Tracheal epithelial cell (primary cell): Measurements from ENCODE around the gene HAP1. TPM values are rescaled to one million over a fixed set of nuclear protein-coding genes. Genes with fewer than 3 reads are reported as not detected.

Experiments used
- total RNA-seq: library from RNA; depleted of rRNA; stranded (reverse); fragments of >200 nt; gene quantifications from 2 replicates; pipeline ENCODE4 v1.2.1, GENCODE V29; 2014

Gene HAP1, protein sequence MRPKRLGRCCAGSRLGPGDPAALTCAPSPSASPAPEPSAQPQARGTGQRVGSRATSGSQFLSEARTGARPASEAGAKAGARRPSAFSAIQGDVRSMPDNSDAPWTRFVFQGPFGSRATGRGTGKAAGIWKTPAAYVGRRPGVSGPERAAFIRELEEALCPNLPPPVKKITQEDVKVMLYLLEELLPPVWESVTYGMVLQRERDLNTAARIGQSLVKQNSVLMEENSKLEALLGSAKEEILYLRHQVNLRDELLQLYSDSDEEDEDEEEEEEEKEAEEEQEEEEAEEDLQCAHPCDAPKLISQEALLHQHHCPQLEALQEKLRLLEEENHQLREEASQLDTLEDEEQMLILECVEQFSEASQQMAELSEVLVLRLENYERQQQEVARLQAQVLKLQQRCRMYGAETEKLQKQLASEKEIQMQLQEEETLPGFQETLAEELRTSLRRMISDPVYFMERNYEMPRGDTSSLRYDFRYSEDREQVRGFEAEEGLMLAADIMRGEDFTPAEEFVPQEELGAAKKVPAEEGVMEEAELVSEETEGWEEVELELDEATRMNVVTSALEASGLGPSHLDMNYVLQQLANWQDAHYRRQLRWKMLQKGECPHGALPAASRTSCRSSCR
- total RNA-seq, result 1.2 and 1.3 TPM in 2 replicates

DNA sequence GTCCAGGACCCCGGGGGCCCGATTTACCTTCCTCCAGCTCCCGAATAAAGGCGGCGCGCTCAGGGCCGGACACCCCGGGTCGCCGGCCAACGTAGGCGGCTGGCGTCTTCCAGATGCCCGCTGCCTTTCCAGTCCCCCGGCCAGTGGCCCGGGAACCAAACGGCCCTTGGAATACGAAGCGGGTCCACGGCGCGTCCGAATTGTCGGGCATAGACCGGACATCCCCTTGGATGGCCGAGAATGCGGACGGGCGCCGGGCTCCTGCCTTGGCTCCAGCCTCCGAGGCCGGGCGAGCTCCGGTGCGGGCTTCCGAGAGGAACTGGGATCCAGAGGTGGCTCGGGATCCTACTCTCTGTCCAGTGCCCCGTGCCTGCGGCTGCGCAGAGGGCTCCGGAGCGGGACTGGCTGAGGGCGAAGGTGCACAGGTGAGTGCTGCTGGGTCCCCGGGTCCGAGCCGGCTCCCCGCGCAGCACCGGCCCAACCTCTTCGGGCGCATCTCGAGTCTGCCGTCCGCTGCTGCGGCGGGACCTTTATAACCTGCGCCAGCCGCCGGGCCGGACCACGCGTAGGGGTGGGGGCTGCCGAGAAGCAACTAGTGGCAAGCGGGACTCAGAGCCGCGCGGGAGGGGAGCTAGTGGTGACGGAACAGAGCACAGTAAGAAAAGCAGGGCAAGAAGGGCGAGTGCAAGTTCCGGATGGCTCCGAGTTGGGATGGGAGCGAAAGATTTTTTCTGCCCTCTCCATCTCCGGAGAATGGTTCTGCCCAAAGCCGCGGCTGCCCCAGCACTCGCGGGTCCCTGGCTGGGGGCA, at the start of gene HAP1:
TSS of gene HAP1 (minus strand) at position 505 of the 810 bp plus-strand sequence. CDS start at position 496, 9 bp downstream.

DNA sequence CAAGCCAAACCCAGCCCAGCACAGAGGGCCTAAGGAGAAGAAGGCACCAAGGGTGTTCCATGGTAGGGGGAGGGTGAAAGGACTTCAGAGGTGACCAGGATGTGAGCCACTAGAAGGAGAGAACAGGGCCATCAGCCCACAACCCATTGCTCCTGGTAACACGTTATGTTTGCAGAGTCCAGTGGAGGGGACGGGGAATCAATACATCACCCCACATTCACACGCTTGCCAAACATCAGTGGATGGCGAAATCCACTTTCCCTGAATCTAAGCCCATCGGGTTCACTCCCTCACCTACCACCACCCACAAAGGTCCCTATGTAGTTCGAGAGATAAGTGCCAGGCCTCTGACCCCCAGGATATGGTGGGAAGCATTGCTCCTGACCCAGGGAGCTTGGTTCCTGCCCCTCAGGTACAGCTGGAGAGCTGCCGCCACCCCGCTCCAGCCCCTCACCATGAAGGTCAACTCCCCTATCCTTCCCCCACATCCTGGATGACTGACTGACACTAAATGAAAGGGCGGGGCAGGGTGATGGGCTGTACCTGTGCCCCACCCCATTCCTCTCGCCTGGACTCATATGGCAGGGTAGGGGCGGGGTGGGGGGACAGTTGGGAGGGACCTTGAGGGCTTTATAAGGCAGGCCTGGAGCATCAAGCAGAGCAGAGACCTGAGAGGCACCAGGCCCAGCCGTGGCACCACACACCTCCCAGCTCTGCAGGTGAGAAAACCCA, 22.6 kb downstream of the HAP1 start, which contains the start of gene GAST:
TSS of gene GAST (plus strand) at position 663 of the 732 bp plus-strand sequence. CDS start 3,106 bp downstream, outside the sequence.

DNA sequence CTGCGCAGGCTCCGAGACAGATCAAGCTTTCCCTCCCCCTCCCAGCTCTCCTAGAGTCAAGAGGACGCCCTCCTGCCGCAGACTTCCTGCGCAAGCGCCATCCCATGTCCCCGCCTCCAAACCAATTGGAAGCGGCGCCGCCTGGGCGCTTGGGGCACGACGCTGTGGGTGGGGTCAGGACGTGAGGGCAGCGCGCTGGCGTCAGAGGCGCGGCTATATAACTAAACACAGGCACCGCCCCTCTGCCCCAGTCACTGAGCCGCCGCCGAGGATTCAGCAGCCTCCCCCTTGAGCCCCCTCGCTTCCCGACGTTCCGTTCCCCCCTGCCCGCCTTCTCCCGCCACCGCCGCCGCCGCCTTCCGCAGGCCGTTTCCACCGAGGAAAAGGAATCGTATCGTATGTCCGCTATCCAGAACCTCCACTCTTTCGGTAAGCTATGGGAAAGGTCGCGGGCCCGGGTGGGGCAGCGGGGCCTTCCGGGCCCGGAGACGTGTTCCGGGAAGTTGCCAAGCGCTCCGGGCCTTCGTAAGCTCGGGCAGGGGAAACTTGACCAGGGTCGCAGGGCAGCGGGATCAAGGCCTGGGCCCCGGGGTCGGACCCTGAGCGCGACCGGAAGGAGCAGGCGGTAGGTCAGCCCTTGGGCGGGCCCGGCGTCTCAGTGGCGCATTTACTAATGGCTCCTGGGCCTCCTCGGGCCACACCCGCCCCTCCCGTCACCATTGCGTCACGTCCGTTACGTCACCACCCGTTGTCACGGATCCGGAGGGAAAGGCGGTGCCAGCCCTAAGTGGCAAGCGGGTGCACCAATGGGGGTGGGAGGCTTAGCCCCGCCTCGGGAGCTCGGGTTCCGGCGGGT, 45.6 kb downstream of the HAP1 start, which contains the start of gene EIF1:
TSS of gene EIF1 (plus strand) at position 245 of the 856 bp plus-strand sequence. CDS start at position 399, 154 bp downstream.

Other genes with a start within 250 kb of the HAP1 start
- not detected in 2 replicates for gene KRT36, start 244.7 kb downstream of the HAP1 start, total RNA-seq
- gene KRT13, start 229.0 kb downstream of the HAP1 start, total RNA-seq, result 0.24 and 20.0 TPM in 2 replicates
- gene KRT15, start 215.8 kb downstream of the HAP1 start, total RNA-seq, result 38.1 and 92.7 TPM in 2 replicates
- gene KRT19, start 206.3 kb downstream of the HAP1 start, total RNA-seq, result 3,305 and 10,988 TPM in 2 replicates
- gene KRT9, start 162.6 kb downstream of the HAP1 start, total RNA-seq, result 0.72 TPM in 1 of 2 replicates, not detected in the other
- 2,248 and 2,437 TPM in 2 replicates for gene KRT14, start 147.7 kb downstream of the HAP1 start, total RNA-seq
- gene KRT16, start 121.9 kb downstream of the HAP1 start, total RNA-seq, result 2,720 and 3,196 TPM in 2 replicates
- gene KRT17, start 110.1 kb downstream of the HAP1 start, total RNA-seq, result 21,656 and 29,975 TPM in 2 replicates
- gene EIF1, start 45.8 kb downstream of the HAP1 start, total RNA-seq, result 108 and 179 TPM in 2 replicates
- gene GAST, start 22.3 kb downstream of the HAP1 start, total RNA-seq, result 2.1 TPM in 1 of 2 replicates, not detected in the other
- 606 and 732 TPM in 2 replicates for gene JUP, start 52.1 kb upstream of the HAP1 start, total RNA-seq
- gene P3H4, start 77.3 kb upstream of the HAP1 start, total RNA-seq, result 49.9 and 62.7 TPM in 2 replicates
- 92.1 and 146 TPM in 2 replicates for gene FKBP10, start 78.4 kb upstream of the HAP1 start, total RNA-seq
- gene NT5C3B, start 101.6 kb upstream of the HAP1 start, total RNA-seq, result 51.8 and 82.3 TPM in 2 replicates
- gene KLHL10, start 103.2 kb upstream of the HAP1 start, total RNA-seq, result not detected in 2 replicates
- 30.6 and 40.3 TPM in 2 replicates for gene KLHL11, start 130.8 kb upstream of the HAP1 start, total RNA-seq
- 106 and 230 TPM in 2 replicates for gene ACLY, start 184.3 kb upstream of the HAP1 start, total RNA-seq
- 0.72 TPM in 1 of 2 replicates, not detected in the other for gene ODAD4, start 196.0 kb upstream of the HAP1 start, total RNA-seq
- gene CNP, start 232.2 kb upstream of the HAP1 start, total RNA-seq, result 22.0 and 36.4 TPM in 2 replicates